Endothelial cell (in vitro differentiated cells): ENCODE measurements around the gene ITK. TPM values are rescaled to one million over a fixed set of nuclear protein-coding genes. Genes with fewer than 3 reads are reported as not detected.

ENCODE experiments used
- DNase-seq: peaks from one replicate; pipeline ENCODE4 v3.0.0; 2021; ENCODE audit warnings: low spot score
- H3K27ac Mint-ChIP-seq: one replicate; pipeline ENCODE4 v1.8.0; 2021; ENCODE audit warnings: mixed read lengths, inconsistent platforms; ENCODE audit not compliant: unreplicated experiment
- H3K27me3 Mint-ChIP-seq: one replicate; pipeline ENCODE4 v1.8.0; 2021; ENCODE audit warnings: mild to moderate bottlenecking, moderate library complexity, mixed read lengths, inconsistent platforms; ENCODE audit not compliant: unreplicated experiment
- H3K36me3 Mint-ChIP-seq: one replicate; pipeline ENCODE4 v1.8.0; 2021; ENCODE audit warnings: mild to moderate bottlenecking, low read depth, mixed read lengths, inconsistent platforms; ENCODE audit not compliant: unreplicated experiment
- H3K4me1 Mint-ChIP-seq: one replicate; pipeline ENCODE4 v1.8.0; 2021; ENCODE audit warnings: mild to moderate bottlenecking, mixed read lengths, inconsistent platforms; ENCODE audit not compliant: unreplicated experiment
- H3K4me3 Mint-ChIP-seq: one replicate; pipeline ENCODE4 v1.8.0; 2021; ENCODE audit warnings: mild to moderate bottlenecking, mixed read lengths, inconsistent platforms; ENCODE audit not compliant: unreplicated experiment
- H3K9me3 Mint-ChIP-seq: one replicate; pipeline ENCODE4 v1.8.0; 2021; ENCODE audit warnings: mixed read lengths, inconsistent platforms; ENCODE audit not compliant: unreplicated experiment
- CTCF ChIP-seq: fragments of 200-600 bp; sonication (generic); IDR thresholded peaks from one replicate; pipeline ENCODE4 v1.5.0; 2021; ENCODE audit warnings: antibody characterized with exemption; ENCODE audit not compliant: unreplicated experiment
- total RNA-seq: library from RNA; stranded (reverse); fragmentation: NEBNext Ultra II Directional; extraction: Animal tissue kit (Norgen Biotek cat#: 25700); gene quantifications from one replicate; pipeline ENCODE4 v1.2.1, GENCODE V29; 2021; ENCODE audit not compliant: unreplicated experiment

ITK gene
- total RNA-seq, 1 donor from 2014 or later: not detected

- no peaks in the 10 kb centered on the region for H3K27me3 Mint-ChIP-seq
- H3K4me1 Mint-ChIP-seq: no peaks in the 10 kb centered on the region
- H3K36me3 Mint-ChIP-seq: no peaks in the 10 kb centered on the region
- H3K27ac Mint-ChIP-seq: no peak overlapping the region
- TF ChIP-seq CTCF: no peak
- H3K4me3 Mint-ChIP-seq: no peak overlapping the region
- DNase-seq: no peak
- H3K9me3 Mint-ChIP-seq: no peaks in the 10 kb centered on the region
Measured at GRCh38 chr5:157187046-157187754, 6.6 kb downstream of the ITK start.

- no peak for TF ChIP-seq CTCF
- no peaks in the 10 kb centered on the region for H3K27me3 Mint-ChIP-seq
- no peak overlapping the region for H3K27ac Mint-ChIP-seq
- no peak for DNase-seq
- H3K4me1 Mint-ChIP-seq: no peaks in the 10 kb centered on the region
- H3K4me3 Mint-ChIP-seq: no peak overlapping the region
- no peaks in the 10 kb centered on the region for H3K36me3 Mint-ChIP-seq
- no peaks in the 10 kb centered on the region for H3K9me3 Mint-ChIP-seq
Measured at GRCh38 chr5:157188270-157188669, 7.6 kb downstream of the ITK start.

GRCh38 chr5:157189223-157189622 is 8.6 kb downstream of the ITK start:
- H3K9me3 Mint-ChIP-seq: no peaks in the 10 kb centered on the region
- no peak overlapping the region for H3K4me3 Mint-ChIP-seq
- H3K36me3 Mint-ChIP-seq: no peaks in the 10 kb centered on the region
- H3K27ac Mint-ChIP-seq: no peak overlapping the region
- H3K27me3 Mint-ChIP-seq: no peaks in the 10 kb centered on the region
- no peaks in the 10 kb centered on the region for H3K4me1 Mint-ChIP-seq
- no peak for TF ChIP-seq CTCF
- no peak for DNase-seq

GRCh38 chr5:157193699-157194424 is 13.2 kb downstream of the ITK start:
- DNase-seq: no peak
- Mint-ChIP-seq H3K36me3 (no peaks in the 10 kb centered on the region), H3K27ac (no peak overlapping the region), H3K27me3 (peaks cover 2% of the 10 kb centered on the region), H3K4me1 (no peaks in the 10 kb centered on the region), H3K4me3 (no peak overlapping the region), H3K9me3 (no peaks in the 10 kb centered on the region)
- TF ChIP-seq CTCF: no peak

GRCh38 chr5:157196045-157196444 is 15.4 kb downstream of the ITK start:
- no peaks in the 10 kb centered on the region for H3K36me3 Mint-ChIP-seq
- H3K27me3 Mint-ChIP-seq: peaks cover 2% of the 10 kb centered on the region
- no peak for DNase-seq
- H3K4me1 Mint-ChIP-seq: no peaks in the 10 kb centered on the region
- H3K27ac Mint-ChIP-seq: no peak overlapping the region
- H3K9me3 Mint-ChIP-seq: no peaks in the 10 kb centered on the region
- no peak for TF ChIP-seq CTCF
- no peak overlapping the region for H3K4me3 Mint-ChIP-seq
